Stimulated activated CD8-positive, alpha-beta memory T cell treated with anti-CD3 and anti-CD28 coated beads, Interleukin-4, amount 100 ng/mL, for 1 hour (primary cell): Measurements from ENCODE around the gene GAS2L3.

Experiments used
- DNase-seq, 2 donors: peaks; one replicate each; pipeline ENCODE4 v3.0.0-alpha.2; 2020; ENCODE audit warnings: low read depth in 2 of 2, low spot score in 1 of 2

The GAS2L3 gene

GRCh38 chr12:100656856-100657255 lies 83.4 kb downstream of the GAS2L3 start:
- no peak for DNase-seq

GRCh38 chr12:100661300-100661951 lies 87.9 kb downstream of the GAS2L3 start:
- DNase-seq: no peak

- DNase-seq: no peak
These were observed 93.1 kb downstream of the GAS2L3 start for GRCh38 chr12:100666588-100666987.

- DNase-seq: peak in 1 of 2 donors; percentile 9
These were observed 95.6 kb downstream of the GAS2L3 start for GRCh38 chr12:100668945-100669536.

- DNase-seq: no peak
These were observed 96.4 kb downstream of the GAS2L3 start for GRCh38 chr12:100669922-100670321.

GRCh38 chr12:100671396-100672074 lies 98.1 kb downstream of the GAS2L3 start:
- no peak for DNase-seq

GRCh38 chr12:100672075-100672592 lies 98.7 kb downstream of the GAS2L3 start:
- no peak for DNase-seq

GRCh38 chr12:100674036-100674888 lies 100.8 kb downstream of the GAS2L3 start:
- DNase-seq: no peak
